Activated T-helper 17 cell treated with anti-CD3 and anti-CD28 coated beads, Interleukin-2, amount 50 U/mL, for 72 hours (primary cell): ENCODE measurements around the gene POU3F1. TPM values are rescaled to one million over a fixed set of nuclear protein-coding genes. Genes with fewer than 3 reads are reported as not detected.

Source experiments
- ATAC-seq: fragments of 150-1000 bp; cut with Tn5 transposase; replicated peaks from 2 replicates; pipeline ENCODE4 v1.10.0; 2021; ENCODE audit warnings: mild to moderate bottlenecking, moderate library complexity
- H3K27ac Mint-ChIP-seq: one replicate; pipeline ENCODE4 v1.8.0; 2022; ENCODE audit warnings: mixed read lengths
- H3K27me3 Mint-ChIP-seq: one replicate; pipeline ENCODE4 v1.8.0; 2022; ENCODE audit warnings: mixed read lengths
- H3K36me3 Mint-ChIP-seq: one replicate; pipeline ENCODE4 v1.8.0; 2022; ENCODE audit warnings: low read depth, mild to moderate bottlenecking, mixed read lengths
- H3K4me1 Mint-ChIP-seq: one replicate; pipeline ENCODE4 v1.8.0; 2022; ENCODE audit warnings: mixed read lengths
- H3K4me3 Mint-ChIP-seq: one replicate; pipeline ENCODE4 v1.8.0; 2022; ENCODE audit warnings: mild to moderate bottlenecking, mixed read lengths
- H3K9me3 Mint-ChIP-seq: one replicate; pipeline ENCODE4 v1.8.0; 2022; ENCODE audit warnings: mixed read lengths
- total RNA-seq, 2 donors: library from RNA; stranded (reverse); gene quantifications; one replicate each; pipeline ENCODE4 v1.2.3, GENCODE V29; 2022

POU3F1 gene
- total RNA-seq, 2 donors from 2014 or later, result 0.11 TPM

DNA sequence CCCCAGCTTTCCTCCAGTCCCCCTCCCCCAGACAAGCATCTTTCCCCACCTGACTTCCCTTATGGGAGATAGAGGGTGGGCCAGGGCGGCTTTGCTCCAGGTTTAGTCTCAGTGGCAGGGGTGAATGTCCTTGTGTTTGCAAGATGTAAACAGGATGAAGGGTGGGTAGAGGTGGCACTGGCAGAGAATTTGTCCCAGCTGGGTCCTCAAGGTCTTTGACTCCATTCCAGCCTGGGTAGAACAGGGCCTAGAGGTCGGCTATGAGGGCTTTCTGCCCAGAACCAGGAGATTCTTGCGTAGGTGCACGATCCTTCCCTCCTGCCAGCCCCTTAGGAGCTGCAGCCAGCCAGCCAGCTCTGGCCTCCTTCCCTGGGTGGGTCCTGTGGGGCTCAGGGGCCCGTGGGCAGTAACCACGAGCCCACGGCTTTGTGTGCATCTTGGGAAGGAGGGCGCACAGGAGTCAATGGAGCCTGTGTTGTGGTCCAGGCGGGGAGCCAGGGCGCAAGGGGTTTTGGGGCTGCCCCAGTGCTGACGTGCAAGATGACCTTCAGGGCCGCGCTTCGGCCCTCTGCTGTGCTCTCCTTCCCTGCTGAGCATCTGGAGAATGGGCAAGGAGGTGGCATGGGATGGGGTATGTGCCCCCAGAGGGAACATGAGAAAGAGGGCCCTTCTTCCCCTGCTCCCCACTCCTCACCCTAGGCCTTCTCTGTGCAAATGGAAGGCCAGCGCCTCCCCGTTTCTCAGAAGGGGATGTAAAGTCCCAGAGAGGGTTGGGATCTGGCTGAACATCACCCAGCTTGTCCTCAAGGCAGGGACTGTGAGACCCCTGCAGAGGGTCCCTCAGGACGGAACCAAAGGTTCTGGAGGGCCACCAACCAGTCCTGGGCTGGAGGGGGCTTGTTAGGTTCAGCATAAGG is 15.7 kb downstream of the POU3F1 start:
- peaks cover 40% of the 10 kb centered on the region for H3K4me1 Mint-ChIP-seq
- H3K27me3 Mint-ChIP-seq, result no peaks in the 10 kb centered on the region
- no peaks in the 10 kb centered on the region for H3K9me3 Mint-ChIP-seq
- peak overlapping the region; percentile 91 for H3K27ac Mint-ChIP-seq
- peak overlapping the region; percentile 74 for H3K4me3 Mint-ChIP-seq
- no peak for ATAC-seq
- H3K36me3 Mint-ChIP-seq, result peaks cover 11% of the 10 kb centered on the region

DNA sequence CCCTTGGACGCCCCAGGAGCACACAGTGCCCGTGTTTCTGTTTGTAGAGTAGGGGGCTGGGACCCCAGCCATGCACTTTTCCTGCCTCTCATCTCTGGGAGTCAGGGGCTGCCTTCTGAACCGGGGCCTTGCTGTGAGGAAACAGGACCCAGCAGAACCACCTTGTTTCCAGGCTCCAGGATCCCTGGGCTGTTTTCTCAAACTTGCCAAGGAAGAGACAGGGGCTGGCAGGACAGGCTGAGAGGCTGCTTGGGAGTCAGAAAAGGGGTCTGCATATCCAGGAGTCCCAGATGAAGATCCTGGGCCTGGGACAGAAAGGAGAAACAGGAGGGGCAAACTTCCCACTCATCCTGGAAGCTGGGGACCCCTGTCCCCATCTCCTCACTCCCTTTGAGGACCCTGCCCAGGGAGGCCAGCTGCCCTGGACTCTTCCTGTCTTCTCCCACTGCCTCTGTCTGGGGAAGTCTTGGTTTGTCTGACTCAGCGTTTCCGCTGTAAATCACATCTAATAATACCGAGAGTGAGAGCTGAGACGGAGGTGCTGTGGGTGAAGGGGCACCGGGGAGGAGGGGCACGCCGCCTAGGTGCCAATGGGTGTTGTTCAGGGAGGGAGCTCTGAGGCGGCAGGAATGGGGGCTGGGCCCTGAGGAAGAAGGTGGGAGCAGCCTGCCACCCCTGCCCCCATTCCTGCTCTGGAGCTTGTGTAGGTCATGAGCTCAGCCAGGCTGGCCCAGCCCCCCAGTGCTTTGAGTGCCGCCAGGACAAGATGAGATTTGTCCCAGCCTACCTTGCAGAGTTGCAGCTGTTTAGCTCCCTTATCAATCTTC is 16.7 kb downstream of the POU3F1 start:
- Mint-ChIP-seq H3K27ac (peak overlapping the region; percentile 91), H3K36me3 (peaks cover 20% of the 10 kb centered on the region), H3K27me3 (no peaks in the 10 kb centered on the region), H3K4me1 (peaks cover 39% of the 10 kb centered on the region), H3K9me3 (no peaks in the 10 kb centered on the region), H3K4me3 (peak overlapping the region; percentile 74)
- ATAC-seq, result peak; percentile 68

DNA sequence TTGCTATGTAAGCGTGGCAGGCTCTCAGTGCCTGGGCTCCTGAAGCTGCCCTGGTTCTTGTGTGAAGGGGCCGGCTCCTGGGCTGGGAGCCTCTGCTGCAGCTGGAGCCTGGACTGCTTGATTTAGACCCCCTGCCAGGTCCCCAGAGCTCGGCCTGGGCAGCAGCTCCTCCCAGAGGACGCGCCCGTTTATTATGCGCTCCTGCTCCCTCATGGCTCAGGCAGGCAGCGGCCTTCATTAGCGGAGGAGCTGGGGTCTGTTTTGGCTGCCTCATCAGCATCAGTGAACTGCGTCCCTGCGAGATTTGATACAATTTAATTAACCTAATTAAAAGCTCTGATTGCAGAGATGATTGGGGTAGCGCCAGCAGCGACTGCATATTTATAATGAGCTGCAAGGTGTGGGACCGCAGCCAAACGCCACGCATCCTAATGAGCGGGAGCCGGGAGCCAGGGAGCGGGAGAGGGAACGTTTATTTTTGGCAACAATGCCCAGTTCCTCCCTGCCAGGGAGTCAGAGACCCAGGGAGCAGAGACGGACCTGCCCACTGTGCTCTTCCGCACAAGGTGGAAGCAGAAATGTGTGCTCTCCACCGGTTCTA is 17.4 kb downstream of the POU3F1 start:
- peaks cover 27% of the 10 kb centered on the region for H3K36me3 Mint-ChIP-seq
- peak overlapping the region; percentile 91 for H3K27ac Mint-ChIP-seq
- peaks cover 39% of the 10 kb centered on the region for H3K4me1 Mint-ChIP-seq
- H3K27me3 Mint-ChIP-seq, result no peaks in the 10 kb centered on the region
- H3K4me3 Mint-ChIP-seq, result peak overlapping the region; percentile 74
- no peaks in the 10 kb centered on the region for H3K9me3 Mint-ChIP-seq
- ATAC-seq, result no peak

GRCh38 chr1:38028671-38029070 is 17.9 kb downstream of the POU3F1 start:
- ATAC-seq, result no peak
- Mint-ChIP-seq H3K4me1 (peaks cover 39% of the 10 kb centered on the region), H3K4me3 (peak overlapping the region; percentile 74), H3K27ac (peak overlapping the region; percentile 91), H3K36me3 (peaks cover 33% of the 10 kb centered on the region), H3K9me3 (no peaks in the 10 kb centered on the region), H3K27me3 (no peaks in the 10 kb centered on the region)

DNA sequence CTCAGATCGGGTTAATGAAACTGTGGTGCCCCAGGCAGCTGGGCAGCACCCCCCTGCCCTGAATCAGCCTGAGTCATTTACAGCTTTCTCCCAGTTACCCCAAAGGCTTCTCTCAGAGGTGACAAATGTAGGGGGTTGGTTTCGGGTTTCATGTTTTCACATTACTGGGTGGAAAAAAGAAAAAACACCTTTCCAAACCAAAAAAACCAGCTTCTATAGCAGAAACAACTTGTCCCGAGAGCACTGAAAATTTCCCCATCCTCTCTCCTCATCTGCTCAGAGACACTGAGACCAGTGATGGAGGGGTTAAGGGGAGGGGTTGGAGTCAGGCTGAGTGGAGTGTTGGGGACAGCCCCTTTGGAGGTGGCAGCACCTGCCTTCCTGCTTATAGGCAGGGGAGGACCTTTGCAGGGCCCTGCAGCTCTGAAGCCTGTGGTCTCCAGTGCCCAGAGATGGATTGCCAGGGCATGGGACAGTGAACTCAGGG is 18.4 kb downstream of the POU3F1 start:
- peak; percentile 88 for ATAC-seq
- Mint-ChIP-seq H3K27me3 (no peaks in the 10 kb centered on the region), H3K4me1 (peaks cover 39% of the 10 kb centered on the region), H3K27ac (peak overlapping the region; percentile 91), H3K36me3 (peaks cover 38% of the 10 kb centered on the region), H3K9me3 (no peaks in the 10 kb centered on the region), H3K4me3 (peak overlapping the region; percentile 74)

DNA sequence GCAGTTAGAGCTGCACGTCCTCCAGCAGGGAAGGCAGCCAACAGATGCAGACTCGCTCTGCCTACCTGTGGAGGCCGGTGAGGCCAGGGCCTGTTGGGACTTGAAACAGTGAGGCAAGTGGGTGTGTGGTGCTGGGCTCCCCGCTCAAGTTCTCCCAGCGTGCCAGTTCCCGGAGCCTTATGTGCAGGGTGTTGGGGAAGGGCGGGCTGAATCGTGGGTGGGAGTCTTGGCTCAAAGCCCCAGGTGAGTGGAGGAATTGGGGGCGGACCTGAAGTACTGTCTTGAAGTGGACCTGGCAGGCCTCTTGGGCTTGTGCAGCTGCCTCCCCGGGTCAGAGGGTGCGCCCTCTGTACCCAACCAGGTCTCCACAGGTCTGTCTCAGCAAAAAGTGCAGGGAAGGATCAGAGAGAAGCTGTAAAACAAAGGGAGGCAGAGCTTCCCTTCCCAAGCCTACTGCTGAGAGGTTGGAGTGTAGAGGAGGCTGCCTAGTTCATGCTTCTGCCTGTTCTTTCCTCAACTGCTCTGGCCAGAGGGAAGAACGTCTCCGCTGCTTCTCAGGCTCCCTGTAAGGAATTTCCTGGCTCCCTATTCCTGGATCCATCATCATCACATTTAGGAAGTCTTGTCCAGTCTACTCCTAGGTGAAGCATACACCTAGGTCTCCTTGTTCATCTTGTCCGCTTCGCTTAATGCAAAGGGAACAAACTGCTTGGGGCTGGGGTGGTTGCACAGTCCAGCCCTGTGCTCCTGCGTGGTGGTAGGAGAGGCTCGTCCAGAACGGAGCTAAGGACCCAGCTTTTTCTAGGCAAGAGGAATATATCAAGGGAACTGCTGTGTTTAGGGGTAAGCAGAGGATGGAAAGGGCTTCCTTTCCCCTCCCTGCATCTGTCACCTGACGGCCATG is 19.1 kb downstream of the POU3F1 start:
- Mint-ChIP-seq H3K9me3 (no peaks in the 10 kb centered on the region), H3K4me1 (peaks cover 39% of the 10 kb centered on the region), H3K36me3 (peaks cover 45% of the 10 kb centered on the region), H3K27me3 (no peaks in the 10 kb centered on the region), H3K4me3 (peak overlapping the region; percentile 74), H3K27ac (peak overlapping the region; percentile 91)
- no peak for ATAC-seq

DNA sequence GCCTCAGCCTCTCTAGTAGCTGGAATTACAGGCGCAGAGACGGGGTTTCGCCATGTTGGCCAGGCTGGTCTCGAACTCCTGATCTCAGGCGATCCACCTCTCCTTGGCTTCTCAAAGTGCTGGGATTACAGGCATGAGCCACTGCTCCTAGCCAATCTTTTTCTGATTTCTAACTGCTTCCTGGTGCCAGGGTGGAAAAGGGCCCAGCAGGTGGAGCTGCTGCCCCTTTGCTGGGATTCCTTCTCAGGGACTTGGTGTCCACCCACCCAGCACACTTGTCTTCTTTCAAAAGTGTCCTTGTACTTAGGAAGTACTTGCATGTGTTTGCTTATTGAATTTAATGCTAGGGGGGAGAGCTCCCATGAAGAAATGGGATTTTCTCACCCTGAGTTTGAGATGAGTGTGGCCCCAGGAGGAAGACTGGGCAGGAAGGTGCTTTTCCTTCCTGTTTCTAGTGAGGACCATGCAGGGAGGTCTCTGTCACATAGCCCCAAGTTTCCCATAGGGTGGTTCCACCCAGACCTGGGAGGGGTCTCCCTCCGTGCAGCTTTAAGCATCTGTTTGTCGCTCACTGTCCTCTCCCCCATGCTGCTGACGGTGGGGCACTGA is 19.9 kb downstream of the POU3F1 start:
- Mint-ChIP-seq H3K9me3 (no peaks in the 10 kb centered on the region), H3K27me3 (no peaks in the 10 kb centered on the region), H3K27ac (peak overlapping the region; percentile 91), H3K36me3 (peaks cover 52% of the 10 kb centered on the region), H3K4me3 (peak overlapping the region; percentile 74), H3K4me1 (peaks cover 37% of the 10 kb centered on the region)
- no peak for ATAC-seq

DNA sequence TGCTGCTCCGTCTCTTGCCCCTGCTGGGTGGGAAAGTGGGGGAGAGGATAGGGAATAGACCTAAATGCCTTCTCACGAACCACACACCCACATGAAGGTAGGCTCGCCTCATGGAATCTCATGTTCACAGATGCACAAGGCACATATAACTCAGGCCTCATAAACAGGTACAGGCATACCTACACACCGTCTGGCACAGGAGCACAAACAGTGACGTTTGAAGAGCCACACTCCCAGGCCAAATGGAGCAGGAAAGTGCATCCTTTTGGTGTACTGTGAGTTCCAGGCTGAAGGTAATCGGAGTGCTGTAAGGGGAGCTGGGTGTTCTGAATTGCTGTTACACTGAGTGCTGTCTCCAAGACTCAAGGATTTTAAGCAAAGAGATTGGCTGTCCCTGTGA is 20.9 kb downstream of the POU3F1 start:
- no peak overlapping the region for H3K27ac Mint-ChIP-seq
- no peak overlapping the region for H3K4me3 Mint-ChIP-seq
- H3K4me1 Mint-ChIP-seq, result peaks cover 33% of the 10 kb centered on the region
- peaks cover 63% of the 10 kb centered on the region for H3K36me3 Mint-ChIP-seq
- no peak for ATAC-seq
- H3K27me3 Mint-ChIP-seq, result no peaks in the 10 kb centered on the region
- H3K9me3 Mint-ChIP-seq, result no peaks in the 10 kb centered on the region

DNA sequence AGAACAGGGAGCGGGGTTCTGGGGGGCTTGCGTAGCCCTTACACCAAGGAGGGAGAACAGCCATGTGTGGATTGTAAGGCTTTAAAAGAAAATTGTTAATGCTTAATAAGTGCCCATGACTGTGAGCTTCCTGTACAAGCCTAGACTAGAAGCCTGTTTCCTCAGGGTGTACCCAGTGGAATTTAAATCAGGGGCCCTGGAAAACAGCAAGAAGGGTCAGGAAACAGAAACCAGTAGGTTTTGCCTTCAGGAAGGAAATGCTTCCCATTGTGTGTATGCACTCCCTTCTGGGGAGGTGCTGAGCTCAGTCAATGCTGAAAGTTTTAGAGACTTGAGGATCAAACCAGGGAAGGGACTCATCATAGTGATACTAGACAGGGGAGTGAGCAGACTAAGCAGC is 21.4 kb downstream of the POU3F1 start:
- Mint-ChIP-seq H3K4me1 (peaks cover 29% of the 10 kb centered on the region), H3K36me3 (peaks cover 67% of the 10 kb centered on the region)

DNA sequence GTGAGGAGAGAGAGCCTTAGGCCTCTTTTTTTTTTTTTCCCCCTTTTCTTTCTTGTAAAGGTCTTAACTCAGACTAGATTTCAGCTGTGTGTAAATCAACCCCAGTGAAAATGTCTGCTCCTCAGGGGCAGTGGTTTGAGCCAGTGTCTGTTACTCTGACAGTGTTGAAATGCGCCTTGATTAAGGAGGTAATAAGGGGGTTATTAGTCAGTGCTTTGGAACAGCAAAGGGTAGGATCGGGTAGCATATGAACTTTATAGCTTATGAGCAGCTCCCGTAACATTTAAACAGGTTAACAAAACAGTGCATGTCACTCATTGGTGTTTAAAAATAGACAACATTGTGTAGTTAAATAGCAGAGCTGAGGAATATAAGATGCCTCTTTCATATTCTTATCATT is 23.8 kb downstream of the POU3F1 start:
- ATAC-seq, result no peak
- Mint-ChIP-seq H3K4me3 (no peak overlapping the region), H3K27me3 (no peaks in the 10 kb centered on the region), H3K27ac (no peak overlapping the region), H3K4me1 (peaks cover 12% of the 10 kb centered on the region), H3K9me3 (no peaks in the 10 kb centered on the region), H3K36me3 (peaks cover 91% of the 10 kb centered on the region)

More for the DNA sequence above, 21.4 kb downstream of the POU3F1 start:
- no peak overlapping the region for H3K27ac Mint-ChIP-seq
- H3K4me3 Mint-ChIP-seq, result no peak overlapping the region
- no peak for ATAC-seq
- no peaks in the 10 kb centered on the region for H3K9me3 Mint-ChIP-seq
- H3K27me3 Mint-ChIP-seq, result no peaks in the 10 kb centered on the region

GRCh38 chr1:38021969-38022368 is 24.6 kb downstream of the POU3F1 start:
- no peak for ATAC-seq
- peaks cover 5% of the 10 kb centered on the region for H3K4me1 Mint-ChIP-seq
- H3K27me3 Mint-ChIP-seq, result no peaks in the 10 kb centered on the region
- no peak overlapping the region for H3K4me3 Mint-ChIP-seq
- H3K27ac Mint-ChIP-seq, result no peak overlapping the region
- no peaks in the 10 kb centered on the region for H3K9me3 Mint-ChIP-seq
- peaks cover 100% of the 10 kb centered on the region for H3K36me3 Mint-ChIP-seq

DNA sequence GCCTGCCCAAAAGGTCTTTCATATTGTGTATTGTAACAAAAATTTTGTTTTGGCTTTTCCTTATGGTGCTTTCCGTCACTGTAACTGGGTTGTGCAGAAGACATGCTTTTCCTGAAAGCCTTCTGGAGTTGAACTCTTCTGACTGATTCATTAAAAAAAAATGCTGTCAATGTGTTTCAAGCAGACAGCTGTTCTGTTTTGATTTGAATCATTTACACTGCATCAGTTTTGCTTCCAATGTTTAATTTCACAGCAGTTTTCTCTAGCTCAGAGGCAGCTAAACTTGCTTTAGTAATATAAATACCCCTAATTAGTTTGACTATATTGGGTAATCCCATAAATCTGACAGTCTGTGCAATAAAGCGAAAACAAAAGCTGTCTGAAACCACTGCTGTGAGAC is 26.2 kb downstream of the POU3F1 start:
- no peak for ATAC-seq
- Mint-ChIP-seq H3K27ac (no peak overlapping the region), H3K36me3 (peaks cover 99% of the 10 kb centered on the region), H3K4me3 (no peak overlapping the region), H3K9me3 (no peaks in the 10 kb centered on the region), H3K27me3 (no peaks in the 10 kb centered on the region), H3K4me1 (no peaks in the 10 kb centered on the region)

DNA sequence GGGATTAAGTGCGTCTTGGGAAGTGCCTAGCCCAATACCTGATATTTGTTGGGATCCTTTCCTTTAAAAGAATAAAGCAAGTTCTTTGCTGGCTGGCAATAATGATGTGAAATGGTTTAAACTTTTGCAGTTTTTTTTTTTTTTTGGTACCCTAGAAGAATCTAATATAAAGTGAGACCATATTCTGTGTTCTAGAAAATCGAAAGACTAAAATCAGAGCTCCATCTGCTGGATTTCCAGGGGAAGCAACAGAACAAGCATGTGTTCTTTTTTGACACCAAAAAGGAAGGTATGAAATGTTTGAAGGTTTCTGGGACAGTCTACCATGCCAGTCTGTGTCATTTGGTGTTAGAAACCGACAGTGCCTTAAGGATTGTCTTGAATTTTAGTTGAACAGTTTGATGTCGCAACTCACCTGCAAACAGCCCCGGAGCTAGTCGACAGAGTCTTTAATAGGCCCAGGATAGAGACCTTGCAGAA is 27.7 kb downstream of the POU3F1 start:
- H3K27ac Mint-ChIP-seq, result no peak overlapping the region
- H3K4me3 Mint-ChIP-seq, result no peak overlapping the region
- H3K36me3 Mint-ChIP-seq, result peaks cover 94% of the 10 kb centered on the region
- no peaks in the 10 kb centered on the region for H3K27me3 Mint-ChIP-seq
- no peak for ATAC-seq
- H3K4me1 Mint-ChIP-seq, result peaks cover 3% of the 10 kb centered on the region
- no peaks in the 10 kb centered on the region for H3K9me3 Mint-ChIP-seq
